NCI-H1092 (cell line): Measurements from ENCODE around the gene HOXB7.

ENCODE experiments used
- DNase-seq: peaks from one replicate; lab custom pipeline; 2025; lab: John Stamatoyannopoulos, UW

Gene HOXB7

DNA sequence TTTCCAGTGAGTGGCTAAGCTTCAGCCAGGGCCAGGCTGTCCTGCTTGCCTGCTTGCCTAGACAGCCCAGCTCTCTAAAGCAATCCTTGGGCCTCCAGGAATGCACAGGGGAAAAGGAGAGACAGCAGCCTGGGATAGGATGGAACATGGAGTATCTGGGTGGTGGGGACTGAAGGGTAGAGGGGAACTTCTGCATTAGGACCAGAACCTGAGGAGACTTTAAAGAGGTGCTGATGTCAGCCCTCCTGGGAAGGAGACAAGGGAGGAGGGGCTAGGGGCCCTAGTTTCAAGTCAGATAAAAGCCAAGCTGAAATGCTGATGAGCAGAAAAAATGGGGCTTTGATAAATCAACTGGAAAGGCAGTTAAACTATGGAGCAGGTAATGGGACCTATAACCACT, 1.8 kb downstream of the HOXB7 start:
- no peak for DNase-seq

DNA sequence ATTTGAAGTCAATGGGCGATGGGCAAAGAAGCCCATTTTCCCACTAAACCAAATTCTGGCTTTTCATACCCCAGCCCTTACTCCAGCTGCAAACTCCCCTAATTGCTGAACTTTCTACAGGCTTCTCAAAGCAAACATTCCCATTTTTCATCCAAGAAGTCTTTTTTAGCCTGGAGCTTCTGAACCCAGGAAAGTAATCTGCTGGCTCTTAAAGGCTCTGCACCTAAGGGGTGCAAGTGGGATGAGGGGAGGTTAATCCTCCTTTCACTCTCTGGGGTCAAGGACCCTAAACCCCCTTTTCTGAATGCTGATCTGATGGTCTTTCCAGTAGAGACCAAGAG, 2.4 kb downstream of the HOXB7 start:
- DNase-seq, result no peak

DNA sequence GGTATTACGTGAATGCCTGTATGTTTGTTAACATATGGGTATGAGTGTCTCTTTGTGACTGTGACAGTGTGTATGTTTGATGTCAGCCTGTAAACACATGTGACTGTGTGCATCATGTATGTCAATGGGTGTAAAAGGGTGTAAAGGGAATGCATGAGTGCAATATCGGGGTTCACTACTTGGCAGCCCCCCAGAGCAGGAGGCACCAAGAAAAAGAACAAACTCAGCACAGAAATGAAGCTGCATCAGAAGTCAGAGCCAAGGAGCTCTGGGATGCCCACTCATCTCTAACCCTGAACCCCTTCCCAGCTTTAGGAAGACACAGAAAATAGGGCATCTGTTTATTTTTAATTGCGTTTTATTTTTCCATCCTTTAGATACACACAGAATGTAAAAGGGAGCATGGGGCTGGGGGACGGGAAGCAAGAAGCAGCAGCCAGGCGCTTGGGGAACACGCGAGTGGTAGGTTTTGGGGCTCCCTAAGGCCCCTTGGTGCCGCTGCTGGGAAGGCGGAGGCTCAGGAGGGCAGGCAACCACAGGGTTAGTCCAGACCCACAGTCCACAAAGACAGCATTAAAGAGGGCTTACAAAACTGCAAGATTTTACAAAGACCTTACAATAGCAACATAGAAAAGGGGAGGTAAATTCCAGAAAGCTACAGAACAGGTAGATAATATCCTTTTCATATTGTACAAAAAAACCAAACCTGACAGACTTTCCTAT, 3.8 kb downstream of the HOXB7 start:
- no peak for DNase-seq

DNA sequence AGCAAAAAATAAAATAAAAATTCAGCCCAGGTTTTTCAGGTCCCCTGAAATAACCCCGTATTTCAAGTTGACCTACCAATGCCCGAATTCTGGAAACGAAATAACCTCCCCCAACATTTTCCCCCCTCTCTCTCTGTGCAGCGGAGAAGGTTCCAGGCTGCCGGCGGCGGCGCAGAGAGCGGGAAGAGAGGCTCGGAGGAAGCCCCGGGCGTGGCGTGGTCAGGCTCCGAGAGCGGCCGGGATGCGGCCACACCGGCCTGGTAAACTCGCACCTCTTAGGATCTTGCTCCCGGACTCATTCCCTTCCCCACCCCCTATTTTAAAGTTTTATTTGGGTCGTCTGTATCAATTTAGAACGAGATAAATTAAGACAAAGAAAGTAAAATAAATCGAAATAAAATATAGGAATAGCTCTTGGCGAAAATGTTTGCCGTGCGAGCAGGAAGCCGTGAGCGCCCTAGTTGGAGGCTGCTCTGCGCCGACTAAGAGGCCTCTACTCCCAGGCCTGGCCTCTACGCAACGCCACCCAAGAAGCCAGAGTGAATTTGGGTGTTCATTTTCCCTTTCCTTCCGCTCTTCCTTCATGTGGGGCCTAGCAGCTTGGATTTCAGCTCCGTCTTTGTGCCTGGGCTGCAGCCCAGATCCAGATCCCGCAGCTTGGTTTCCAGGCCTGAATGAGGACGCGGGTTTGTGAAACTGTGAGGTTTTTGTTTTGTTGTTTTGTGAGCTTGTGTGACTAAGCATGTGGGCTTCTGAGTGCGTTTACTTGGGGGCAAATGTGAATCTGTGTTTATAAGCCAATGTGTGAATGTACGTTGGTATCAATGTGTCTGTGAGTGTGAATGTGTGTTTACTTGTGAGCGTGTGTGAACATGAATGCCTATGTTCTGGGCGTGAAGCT, 4.6 kb downstream of the HOXB7 start:
- no peak for DNase-seq

DNA sequence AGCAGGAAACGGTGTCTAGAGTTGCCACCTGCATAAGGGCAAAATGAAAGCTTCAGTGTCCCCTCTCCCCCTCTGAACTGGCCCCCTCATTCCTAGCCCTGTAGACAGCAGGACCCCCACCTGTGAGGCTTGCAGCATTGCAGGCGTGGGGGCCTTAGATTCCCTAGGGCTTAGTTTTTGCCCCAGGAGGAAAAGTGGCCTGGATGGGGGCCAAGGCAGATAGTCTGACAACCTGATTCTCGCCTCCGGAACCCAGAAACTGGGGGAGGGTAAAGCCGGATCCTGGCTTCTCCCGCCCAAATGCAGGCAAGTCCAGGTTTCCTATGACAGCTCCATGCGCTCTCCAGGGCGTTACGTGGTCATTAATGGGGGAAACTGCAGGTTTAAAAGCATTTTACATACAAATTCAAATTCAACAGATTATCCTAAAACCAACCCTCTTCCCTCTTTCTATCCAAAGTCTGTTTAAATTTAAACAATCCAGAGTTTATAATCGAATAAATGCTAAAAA, 5.4 kb downstream of the HOXB7 start:
- DNase-seq, result peak; percentile 41

DNA sequence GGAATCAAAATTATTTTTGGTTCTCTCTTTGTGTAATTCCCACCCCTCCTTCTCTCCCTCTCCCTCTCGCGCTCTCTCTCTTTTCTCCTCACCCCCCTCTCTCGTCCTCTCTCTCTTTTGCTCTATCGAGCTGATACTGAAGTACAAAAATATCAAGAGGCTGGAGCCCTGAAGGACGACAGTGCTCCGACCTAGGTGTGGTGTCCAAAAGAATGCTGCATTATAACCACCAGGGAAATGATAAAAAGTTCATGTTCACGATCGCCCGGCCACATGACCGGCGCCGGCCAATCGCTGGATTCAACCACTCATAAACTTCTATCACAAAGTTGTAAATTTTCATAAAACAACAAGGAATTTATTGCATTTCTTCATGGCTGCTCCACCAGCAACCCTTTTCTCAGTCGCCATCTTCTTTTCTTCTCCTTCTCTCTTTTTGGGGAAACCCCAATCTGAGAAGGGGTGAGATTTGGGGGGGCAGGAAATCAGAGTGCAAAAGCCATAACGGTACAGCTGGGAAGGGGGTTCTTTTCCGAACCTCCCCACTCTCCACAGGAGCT, 6.0 kb downstream of the HOXB7 start, which contains the start of gene HOXB6:
HOXB6 (minus strand) TSS at position 217 of the 560 bp plus-strand sequence. CDS start 6,836 bp downstream, outside the sequence.
- DNase-seq, result no peak

DNA sequence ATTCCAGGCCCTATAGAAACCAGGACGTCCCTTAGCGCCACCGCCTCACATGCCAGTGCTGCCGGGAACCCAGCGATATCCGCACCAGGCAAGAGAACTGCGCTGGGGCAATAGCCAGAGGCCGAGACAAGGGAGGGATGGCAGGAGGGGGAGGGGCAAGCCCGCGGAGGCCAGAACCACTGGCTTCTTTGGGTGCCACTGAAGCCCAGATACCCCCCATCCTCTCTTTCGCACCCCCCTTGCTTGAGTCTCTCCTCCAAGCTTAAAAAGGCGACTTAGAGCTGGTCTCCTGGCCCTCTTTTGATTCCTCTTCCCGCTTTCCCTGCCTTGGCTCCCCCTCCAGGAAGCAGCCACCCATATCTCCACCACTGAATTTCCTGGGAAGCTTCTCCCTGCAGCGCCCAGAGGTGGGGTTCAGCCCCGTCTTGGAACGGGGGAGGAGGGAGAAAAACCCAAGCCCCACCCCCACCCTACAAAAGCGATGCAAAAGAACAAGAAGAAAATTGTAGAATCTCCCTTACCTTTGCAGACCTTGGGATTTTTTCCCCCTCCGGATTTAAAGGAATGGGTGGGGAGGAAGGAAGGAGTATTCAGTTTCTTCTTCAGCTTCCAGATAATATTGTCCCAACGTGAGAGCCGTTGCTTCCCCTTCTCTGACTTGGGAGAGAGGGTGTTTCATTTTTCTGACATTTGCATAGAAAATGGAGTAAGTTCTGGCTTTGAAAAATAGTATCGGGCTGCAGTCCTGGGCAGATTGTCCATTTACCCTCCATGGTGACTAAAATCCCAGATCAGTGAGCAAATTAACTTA, 6.7 kb downstream of the HOXB7 start:
- DNase-seq, result no peak

DNA sequence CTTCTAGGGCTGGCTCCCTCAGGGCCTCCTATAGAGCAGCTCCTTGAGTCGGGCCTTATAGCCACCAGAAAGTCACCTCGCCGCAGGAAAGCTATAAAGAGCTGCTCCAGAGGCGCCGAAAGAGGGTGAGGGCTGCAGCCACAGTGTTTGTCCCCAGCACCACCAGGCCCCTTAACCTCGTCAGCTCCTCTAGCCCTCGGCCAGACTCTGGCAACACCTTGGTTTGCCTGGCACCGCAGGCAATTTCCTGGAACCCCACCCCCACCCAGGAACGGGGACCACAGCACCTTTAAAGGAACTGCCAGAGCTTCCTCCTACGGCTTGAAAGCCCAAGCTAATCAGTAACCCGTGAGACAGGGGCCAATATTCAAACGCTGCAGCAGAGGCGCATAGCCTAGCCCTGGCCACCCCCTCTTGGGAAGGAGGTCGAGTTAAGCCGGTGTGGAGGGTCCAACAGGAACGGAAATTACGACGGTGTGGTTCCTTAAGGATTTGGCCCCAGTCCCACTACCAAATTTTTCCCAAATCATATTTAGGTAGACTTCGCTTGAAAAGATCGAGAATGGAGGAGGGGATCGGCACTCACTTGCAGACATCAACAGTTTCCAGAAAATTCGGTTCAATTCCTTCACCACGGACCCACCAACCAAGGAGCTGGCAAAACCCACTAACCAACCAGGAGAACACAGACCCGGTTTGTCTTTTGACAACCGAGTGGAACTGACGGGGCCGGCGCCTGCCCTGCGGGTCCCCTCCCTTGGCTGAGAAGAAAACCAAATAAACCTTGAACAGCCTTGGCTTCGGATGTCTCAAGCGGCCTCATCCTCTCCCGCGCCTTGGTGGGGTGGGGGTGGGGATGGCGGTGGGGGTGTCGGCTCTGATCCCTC, 9.0 kb downstream of the HOXB7 start:
- DNase-seq, result no peak

DNA sequence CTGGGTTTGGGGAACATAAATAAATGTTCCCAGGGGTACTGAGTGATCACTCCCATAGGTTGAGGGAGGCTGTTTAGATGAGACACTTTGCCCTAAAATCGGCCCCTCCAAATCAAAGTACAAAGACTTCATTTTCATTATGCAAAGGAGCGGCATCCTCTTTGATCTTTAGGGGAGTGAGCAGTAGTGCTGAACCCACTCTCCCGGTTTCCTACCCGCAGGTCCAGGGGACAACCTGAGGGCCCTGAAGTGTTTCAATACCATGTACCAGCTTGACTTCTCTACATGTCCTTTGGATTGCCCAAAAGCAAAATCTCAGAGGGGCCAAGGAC, 9.6 kb downstream of the HOXB7 start:
- DNase-seq, result no peak

DNA sequence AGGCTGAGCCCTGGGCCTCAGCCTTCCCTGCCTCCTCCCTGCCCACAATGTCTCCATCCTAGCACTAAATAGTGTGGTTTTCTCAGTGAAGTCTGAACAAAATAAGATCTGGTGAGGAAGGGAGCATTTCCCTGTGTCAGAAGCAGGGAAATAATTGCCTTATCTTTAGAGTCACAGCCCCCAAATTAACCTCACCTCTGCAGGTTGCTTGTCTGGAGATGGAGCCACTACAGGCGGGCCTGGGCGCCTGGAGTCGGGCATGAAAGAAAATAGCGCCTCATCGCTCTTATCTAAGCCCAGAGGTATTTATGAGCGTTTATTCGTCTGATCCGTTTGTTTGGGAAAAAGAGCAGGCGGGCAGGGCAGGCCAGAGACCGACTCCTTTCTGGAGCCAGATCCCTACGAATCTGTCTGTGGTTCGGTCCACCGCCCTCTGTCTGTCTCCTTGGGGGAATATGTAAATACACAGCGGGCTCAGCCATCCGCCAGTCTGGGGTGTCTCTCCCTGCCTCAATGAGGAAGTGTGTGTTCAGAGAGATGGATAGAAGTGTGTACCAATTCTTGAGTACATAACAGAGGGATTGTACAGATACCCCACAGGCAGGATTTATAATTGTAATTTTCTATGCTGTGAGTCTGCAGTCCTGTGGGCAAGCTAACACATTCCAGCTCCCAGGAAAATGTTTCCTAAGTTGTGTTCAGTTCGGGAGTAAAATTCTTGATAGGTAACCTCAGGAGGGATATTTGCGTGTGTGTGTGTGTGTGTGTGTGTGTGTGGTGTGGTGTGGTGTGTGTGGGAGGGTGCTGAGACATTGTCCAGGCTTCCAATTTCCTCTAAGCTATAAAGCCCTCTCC, 10.3 kb downstream of the HOXB7 start:
- DNase-seq, result no peak

DNA sequence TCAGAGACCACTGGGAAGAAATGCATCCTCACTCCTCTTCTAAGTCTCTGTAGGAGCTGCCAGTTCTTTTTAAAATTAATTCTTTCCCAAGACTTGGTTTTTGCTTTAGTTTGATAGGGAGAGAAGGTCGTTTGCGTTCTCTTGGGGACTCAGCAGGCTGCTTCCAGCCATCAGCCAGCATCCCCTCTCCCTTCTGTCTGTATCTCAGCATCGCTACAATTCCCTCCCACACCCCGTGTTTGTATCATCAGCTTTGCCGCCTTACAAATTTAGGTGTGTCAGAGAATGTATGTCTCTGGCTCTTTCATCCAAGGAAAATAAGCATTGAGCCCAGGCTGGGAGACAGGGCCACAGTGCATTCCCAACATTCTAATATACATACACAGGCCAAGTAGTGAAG, 11.5 kb downstream of the HOXB7 start:
- no peak for DNase-seq

DNA sequence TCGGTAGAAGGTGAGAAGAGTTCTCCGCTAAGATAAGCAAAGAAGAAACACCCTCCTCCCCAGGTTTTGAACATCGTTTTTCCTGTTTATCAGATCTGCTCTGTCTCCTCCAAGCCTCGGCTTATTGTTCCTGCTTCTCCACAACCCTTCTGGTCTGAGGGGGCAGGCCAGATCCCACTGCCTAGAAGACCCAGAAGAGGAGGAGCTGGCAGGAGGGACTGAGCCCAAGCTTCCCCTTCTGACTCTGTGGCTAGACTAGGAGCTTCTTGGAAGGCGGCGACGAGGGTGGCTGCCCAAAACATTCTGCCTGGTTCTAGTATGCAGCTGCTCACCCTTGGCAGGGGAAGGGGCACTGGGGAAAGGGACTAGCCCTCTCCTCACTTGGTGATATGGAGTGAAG, 12.1 kb downstream of the HOXB7 start:
- DNase-seq, result no peak

DNA sequence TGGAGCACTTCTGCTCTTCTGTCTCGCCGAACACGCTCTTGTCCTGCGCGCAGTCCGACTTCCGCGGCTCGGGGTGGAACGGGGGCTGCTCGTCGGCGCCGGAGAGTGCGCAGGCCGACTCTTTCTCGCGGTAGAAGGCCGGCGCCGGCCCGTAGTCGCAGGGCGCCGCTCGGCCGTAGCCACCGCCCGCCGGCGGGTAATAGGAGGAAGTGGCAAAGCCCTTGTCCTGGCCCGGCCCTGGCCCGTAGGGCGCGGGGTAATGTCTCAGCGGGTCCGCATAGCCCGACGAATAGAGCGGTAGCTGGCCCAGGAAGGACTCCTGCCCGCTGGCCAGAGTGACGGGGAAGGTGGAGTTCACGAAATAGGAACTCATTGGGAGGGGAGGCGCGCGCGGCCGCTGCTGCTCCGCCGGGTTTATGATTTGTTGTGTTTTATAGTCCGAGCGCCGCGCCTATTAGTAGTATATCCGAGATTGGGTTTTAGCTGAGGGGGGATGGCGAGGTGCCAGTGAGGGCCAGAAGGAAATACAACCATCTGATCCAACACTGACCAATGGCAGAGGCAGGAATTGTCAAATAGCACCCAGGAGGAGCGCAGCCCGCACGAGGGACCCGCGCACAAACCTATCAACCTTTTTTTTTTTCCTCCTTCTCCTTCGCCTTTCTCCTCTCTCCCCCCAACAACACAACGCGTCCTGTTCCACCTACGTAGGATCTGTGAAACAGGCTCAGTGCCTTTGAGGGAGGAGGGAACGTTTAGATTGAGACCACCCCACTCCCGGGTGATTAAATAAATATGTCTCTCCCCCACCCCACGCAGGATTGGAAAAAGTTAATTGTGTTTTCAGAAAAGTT, 12.8 kb downstream of the HOXB7 start:
- peak; percentile 76 for DNase-seq

DNA sequence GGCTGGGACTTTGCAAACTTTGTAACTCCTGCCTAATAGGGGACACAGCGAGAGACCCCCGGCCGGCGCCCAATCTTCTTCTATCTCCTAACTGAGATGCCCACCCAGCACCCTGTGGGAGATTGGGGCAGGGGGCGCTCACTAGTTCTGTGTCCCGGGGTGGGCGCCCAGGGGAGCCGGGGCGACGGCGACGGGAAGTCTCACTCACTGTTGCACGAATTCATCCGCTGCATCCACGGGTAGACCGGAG, 13.4 kb downstream of the HOXB7 start:
- DNase-seq, result no peak

DNA sequence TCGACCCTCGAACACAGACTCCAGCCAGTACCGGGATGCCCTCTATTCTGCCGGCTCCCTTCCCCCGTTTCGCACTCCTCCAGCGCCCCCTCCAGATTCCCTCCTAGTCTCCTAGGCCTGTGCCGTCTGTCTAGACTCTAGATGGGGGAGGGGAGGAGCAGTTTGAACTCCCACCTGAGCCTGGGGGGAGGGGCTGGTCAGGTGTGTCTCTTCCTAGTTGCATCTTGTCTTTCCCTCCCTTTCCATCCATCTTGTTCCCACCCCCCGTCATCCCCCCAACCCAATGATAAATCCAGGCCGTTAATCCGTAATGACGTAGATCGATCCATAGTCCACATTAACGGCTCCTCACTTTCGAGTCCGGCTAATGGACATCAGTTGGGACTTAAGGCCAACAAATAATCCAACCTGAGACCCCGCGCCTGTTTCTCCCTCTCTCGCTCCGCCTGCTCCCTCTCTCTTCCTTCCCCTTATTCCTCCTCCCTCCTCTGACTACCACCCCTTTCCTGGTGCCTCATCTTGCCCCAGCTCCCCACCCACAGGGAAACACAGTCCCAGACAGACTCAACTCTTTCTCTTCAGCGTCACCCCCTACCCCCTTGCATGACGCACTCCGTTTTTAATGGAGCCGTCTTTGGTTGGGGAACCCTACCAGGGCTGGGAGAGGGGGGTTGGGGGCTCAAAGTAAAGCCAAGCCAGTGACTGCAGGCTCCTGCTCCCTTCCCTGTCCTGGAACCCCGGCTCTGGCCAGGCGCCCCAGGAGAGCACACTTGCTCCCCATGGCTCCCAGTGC, 13.9 kb downstream of the HOXB7 start:
- peak; percentile 60 for DNase-seq

DNA sequence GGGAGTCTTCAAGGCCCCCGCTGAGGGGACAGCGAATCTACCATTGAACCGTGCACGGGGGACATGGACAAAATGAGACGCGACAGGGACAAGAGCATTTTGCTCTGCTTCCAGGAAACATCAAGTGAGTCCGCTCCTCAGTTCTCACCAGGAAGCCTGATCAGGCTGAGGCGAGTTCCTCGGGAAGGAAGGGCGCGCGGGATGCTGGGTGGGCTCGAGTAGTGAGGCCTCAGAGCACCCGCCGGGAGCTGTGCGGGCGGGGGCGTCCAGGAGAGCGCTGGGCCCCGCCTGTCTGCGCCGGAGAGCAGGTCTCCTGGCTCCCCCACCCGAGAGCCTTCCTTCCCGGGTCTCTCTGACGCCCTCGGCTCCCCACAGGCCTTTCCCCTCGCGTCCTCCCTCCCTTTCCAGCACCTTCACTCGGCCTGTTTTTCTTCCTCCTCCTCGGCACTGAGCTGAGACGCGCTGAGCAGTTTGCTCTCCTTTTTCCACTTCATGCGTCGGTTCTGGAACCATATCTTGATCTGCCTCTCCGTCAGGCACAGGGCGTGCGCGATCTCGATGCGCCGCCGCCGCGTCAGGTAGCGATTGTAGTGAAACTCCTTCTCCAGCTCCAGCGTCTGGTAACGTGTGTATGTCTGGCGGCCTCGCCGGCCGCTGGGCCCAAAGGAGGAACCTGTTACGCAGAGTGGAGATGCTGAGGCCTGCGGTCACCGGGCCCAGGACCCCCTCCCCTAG, 14.7 kb downstream of the HOXB7 start:
- DNase-seq, result no peak

DNA sequence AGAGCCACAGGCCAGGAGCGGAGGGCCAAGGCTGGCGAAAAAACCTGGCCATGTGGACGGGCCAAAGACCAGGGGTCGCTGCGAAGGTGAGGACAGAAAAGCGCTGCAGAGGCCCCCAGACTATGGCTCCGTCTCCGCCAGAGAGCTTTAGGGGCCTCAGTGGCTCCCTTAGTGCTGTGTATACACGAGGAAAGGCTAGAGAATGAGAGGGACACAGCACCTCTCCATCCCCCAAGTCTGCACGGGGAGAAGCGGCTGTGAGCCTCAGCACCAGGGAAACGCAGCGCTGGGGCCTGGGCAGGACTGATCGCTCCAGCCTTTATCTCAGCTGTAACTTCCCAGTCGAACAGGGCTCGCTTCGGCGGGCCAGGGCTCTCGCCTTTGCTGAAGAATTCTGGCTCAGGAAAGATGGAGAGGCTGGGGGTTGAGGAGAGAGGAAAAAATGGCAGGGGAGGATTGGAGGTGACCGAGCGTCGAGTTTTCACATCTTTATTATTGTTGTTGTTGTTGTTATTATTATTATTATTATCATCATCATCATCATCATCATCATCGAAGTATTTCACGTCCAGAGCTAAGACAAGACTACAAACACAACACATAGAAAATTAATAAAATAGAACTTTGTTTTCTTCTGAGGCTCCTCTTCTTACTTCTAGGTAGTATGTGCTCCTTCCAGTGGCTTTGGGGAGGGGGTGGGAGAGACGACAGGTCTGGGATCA, 15.4 kb downstream of the HOXB7 start:
- no peak for DNase-seq
